Upper lobe of left lung (tissue), 6 donors: ENCODE results near the gene PPP1R1B. TPM values are rescaled to one million over a fixed set of nuclear protein-coding genes. Genes with fewer than 3 reads are reported as not detected.

Experiments
- ATAC-seq, 2 donors: fragments of 200-7000 bp; cut with Tn5 transposase; one replicate each; pipeline ENCODE4 v1.9.1; 2022; ENCODE audit warnings: mild to moderate bottlenecking in 2 of 2, moderate library complexity in 2 of 2; ENCODE audit not compliant: low FRiP score in 2 of 2
- DNase-seq, 2 donors: peaks; one replicate each; pipeline ENCODE4 v3.0.0-alpha.2; 2019 to 2020
- H3K27ac ChIP-seq, 4 donors: fragments of 200-600 bp; sonication (generic); one replicate each; pipeline ENCODE4 v1.5.1; 2016 to 2019
- H3K27me3 ChIP-seq, 4 donors: fragments of 200-600 bp; sonication (generic); one replicate each; pipeline ENCODE4 v1.5.1; 2017 to 2019
- H3K36me3 ChIP-seq, 4 donors: fragments of 200-600 bp; sonication (generic); one replicate each; pipeline ENCODE4 v1.5.1; 2016 to 2019
- H3K4me1 ChIP-seq, 4 donors: fragments of 200-600 bp; sonication (generic); one replicate each; pipeline ENCODE4 v1.5.1; 2018 to 2019
- H3K4me3 ChIP-seq, 4 donors: fragments of 200-600 bp; sonication (generic); one replicate each; pipeline ENCODE4 v1.5.1; 2017 to 2019; ENCODE audit warnings: mild to moderate bottlenecking in 2 of 4, moderate library complexity in 1 of 4
- H3K9me3 ChIP-seq, 4 donors: fragments of 200-600 bp; sonication (generic); one replicate each; pipeline ENCODE4 v1.5.1; 2018 to 2019
- EP300 ChIP-seq, 4 donors: sonication (generic); formaldehyde crosslinking; IDR thresholded peaks; one replicate each; pipeline ENCODE4 v1.5.1; 2017; ENCODE audit warnings: antibody characterized with exemption in 4 of 4, control low read depth in 2 of 4
- POLR2A ChIP-seq, 4 donors: fragments of 450-650 bp; IDR thresholded peaks; one replicate each; pipeline ENCODE4 v1.5.1; 2016 to 2017; ENCODE audit warnings: antibody characterized with exemption in 4 of 4, mild to moderate bottlenecking in 2 of 4
- POLR2AphosphoS5 ChIP-seq, 2 donors: sonication (generic); formaldehyde crosslinking; IDR thresholded peaks; one replicate each; pipeline ENCODE4 v1.5.1; 2017; ENCODE audit warnings: antibody characterized with exemption in 2 of 2
- WGBS, 2 donors: methylation state at CpG; one replicate each; pipeline ENCODE4 v1.1.5; 2017 to 2018; 5-methylcytosine and 5-hydroxymethylcytosine counted together
- total RNA-seq, 6 donors: library from RNA; depleted of rRNA in 4 of 6; stranded (reverse); fragments of >200 nt in 4 of 6; gene quantifications; one replicate each; pipeline versions ENCODE4 v1.1.0 to v1.2.1, GENCODE V29; 2016 to 2021
- TF ChIP-seq, protein P1 (sequence below), 6 experiments: fragments of 450-650 bp in 4 of 6; fragments of 200-600 bp in 2 of 6; sonication (generic) in 2 of 6; IDR thresholded peaks; one replicate each; pipeline ENCODE4 v1.5.1; 2016 to 2019; ENCODE audit warnings: antibody characterized with exemption in 6 of 6
- donor health status: DM: no; HTN: no; CAD: no; lungs with moderate emphysema.
- donor health status: DM: no; HTN: yes; CAD: no; lungs with severe emphysema.

The PPP1R1B gene
- total RNA-seq, 6 donors from 2014 or later: 10.9 to 22.4 (median 13.8) TPM

DNA sequence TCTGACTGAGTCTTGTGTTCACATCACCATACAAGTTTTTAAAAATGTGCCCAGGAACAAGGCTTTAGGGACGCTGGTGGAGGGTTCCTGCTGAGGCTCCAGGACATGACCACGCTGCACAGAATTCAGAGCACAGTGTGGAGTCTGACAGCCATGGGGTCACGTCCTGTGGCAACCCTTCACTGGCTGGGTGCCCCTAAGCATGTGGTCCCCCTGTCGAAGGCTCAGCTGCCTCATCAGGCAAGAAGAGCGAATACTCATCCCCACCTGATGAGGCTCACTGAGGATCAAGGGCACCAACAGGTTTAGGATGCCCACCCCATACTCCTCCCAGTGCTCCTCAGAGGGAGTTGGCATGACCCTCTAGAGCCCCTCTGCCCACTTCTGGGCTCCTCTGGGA lies 47.4 kb downstream of the PPP1R1B start:
- 92 to 93% methylated on average over 5 of the region's 5 CpGs for WGBS, 2 donors
- H3K9me3 ChIP-seq: no peaks in the 10 kb centered on the region
- TF ChIP-seq, protein P1, sequence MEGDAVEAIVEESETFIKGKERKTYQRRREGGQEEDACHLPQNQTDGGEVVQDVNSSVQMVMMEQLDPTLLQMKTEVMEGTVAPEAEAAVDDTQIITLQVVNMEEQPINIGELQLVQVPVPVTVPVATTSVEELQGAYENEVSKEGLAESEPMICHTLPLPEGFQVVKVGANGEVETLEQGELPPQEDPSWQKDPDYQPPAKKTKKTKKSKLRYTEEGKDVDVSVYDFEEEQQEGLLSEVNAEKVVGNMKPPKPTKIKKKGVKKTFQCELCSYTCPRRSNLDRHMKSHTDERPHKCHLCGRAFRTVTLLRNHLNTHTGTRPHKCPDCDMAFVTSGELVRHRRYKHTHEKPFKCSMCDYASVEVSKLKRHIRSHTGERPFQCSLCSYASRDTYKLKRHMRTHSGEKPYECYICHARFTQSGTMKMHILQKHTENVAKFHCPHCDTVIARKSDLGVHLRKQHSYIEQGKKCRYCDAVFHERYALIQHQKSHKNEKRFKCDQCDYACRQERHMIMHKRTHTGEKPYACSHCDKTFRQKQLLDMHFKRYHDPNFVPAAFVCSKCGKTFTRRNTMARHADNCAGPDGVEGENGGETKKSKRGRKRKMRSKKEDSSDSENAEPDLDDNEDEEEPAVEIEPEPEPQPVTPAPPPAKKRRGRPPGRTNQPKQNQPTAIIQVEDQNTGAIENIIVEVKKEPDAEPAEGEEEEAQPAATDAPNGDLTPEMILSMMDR (IDR thresholded peaks at IDR 0.05): no peak
- TF ChIP-seq EP300 (IDR thresholded peaks at IDR 0.05) (no peak), POLR2AphosphoS5 (IDR thresholded peaks at IDR 0.05) (no peak), POLR2A (IDR thresholded peaks at IDR 0.05) (no peak)
- H3K27ac ChIP-seq: peak overlapping the region in 1 of 4 donors; percentile 50
- ATAC-seq: no peak
- no peak overlapping the region for H3K4me3 ChIP-seq
- peaks cover 0 to 2% (median 0%) of the 10 kb centered on the region in 4 donors for H3K36me3 ChIP-seq
- H3K27me3 ChIP-seq: peaks cover 0 to 9% (median 1%) of the 10 kb centered on the region in 4 donors
- DNase-seq: no peak
- peaks cover 27 to 55% (median 42%) of the 10 kb centered on the region in 4 donors for H3K4me1 ChIP-seq

DNA sequence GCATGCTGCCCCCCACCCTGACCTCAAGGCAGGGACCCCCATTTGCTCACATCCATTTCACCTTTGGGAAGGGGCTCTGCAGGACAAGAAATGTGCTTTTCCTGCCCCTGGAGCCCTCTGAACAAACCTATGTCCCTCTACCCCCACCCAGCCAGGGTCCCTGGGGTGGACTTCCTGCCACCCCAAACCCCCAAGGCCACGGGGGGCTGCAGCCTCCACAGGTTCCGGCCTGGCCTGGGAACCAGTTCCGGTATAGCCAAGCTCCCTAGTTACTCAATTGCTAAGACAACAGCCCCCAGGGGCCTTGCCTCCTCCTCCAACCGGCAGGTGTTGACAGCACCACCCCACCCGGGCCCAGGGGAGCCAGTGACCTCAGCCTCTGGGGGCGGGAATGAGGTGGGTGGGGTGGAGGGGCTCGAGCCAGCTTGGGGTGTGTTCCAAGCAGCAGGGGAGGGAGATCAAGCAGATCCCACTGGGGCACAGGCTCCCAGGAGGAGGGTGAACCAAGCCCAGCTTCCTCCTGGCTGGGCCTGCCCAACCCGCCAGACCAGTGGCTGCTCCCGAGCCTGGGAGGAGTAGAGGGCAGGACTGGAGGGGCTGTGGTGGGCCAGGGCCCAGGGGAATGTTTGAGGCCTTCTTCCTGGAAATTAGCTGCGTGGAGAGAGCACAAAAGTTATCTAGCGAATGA lies 48.1 kb downstream of the PPP1R1B start:
- DNase-seq (peak in 1 of 2 donors; percentile 56), ATAC-seq (peak in 1 of 2 donors; percentile 36)
- Histone ChIP-seq H3K9me3 (no peaks in the 10 kb centered on the region), H3K27me3 (peaks cover 0 to 3% (median 0%) of the 10 kb centered on the region in 4 donors), H3K4me1 (peaks cover 30 to 59% (median 43%) of the 10 kb centered on the region in 4 donors), H3K27ac (peak overlapping the region in 3 of 4 donors; percentile 1 to 66 (median 50)), H3K36me3 (peaks cover 0 to 2% (median 0%) of the 10 kb centered on the region in 4 donors), H3K4me3 (no peak overlapping the region)
- no peak for TF ChIP-seq POLR2A (IDR thresholded peaks at IDR 0.05)
- no peak for TF ChIP-seq POLR2AphosphoS5 (IDR thresholded peaks at IDR 0.05)
- TF ChIP-seq, protein P1 (IDR thresholded peaks at IDR 0.05): no peak
- no peak for TF ChIP-seq EP300 (IDR thresholded peaks at IDR 0.05)
- 36 to 59% methylated on average over 6 to 11 of the region's 11 CpGs for WGBS, 2 donors

DNA sequence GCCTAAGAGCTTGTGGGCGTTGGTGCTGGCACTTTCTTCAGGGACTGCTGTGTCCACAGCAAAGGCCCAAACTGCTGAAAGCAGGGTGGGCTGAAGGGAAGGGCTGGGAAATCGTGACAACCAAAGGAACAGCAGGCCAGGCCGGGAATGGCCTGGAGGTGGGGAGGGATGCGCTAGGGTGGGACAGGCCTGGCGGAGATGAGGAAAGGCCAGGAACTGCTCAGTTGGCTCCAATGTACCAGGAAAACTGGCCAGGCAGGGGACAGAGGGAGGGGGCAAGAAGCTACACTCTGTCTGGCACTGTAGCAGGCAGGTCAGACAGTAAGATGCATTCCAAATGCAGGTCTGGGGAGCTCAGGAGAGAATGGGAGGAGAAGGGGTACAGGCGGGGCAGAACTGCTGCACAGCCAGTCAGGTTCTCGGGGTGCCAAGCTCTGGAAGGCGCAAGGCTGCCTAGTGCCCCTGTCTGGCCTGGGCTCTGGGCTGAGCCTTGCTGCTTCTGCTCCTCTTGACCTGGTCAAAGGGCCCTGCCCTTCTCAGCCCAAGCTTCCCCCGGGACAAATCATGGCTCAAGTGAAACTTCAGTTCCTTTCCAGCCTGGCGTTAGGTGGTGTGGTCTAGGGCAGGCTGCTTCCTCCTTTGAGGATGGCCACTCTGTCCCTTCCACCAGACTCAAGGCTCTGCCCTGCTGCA lies 48.8 kb downstream of the PPP1R1B start:
- H3K4me3 ChIP-seq: no peak overlapping the region
- peak overlapping the region in 3 of 4 donors; percentile 1 to 66 (median 50) for H3K27ac ChIP-seq
- ATAC-seq (no peak), DNase-seq (no peak)
- H3K4me1 ChIP-seq: peaks cover 31 to 63% (median 45%) of the 10 kb centered on the region in 4 donors
- H3K36me3 ChIP-seq: peaks cover 0 to 5% (median 0%) of the 10 kb centered on the region in 4 donors
- WGBS, 2 donors: 68 to 69% methylated on average over 8 to 10 of the region's 10 CpGs
- H3K9me3 ChIP-seq: no peaks in the 10 kb centered on the region
- TF ChIP-seq, protein P1 (IDR thresholded peaks at IDR 0.05): no peak
- TF ChIP-seq POLR2A (IDR thresholded peaks at IDR 0.05) (no peak), POLR2AphosphoS5 (IDR thresholded peaks at IDR 0.05) (no peak), EP300 (IDR thresholded peaks at IDR 0.05) (no peak)
- no peaks in the 10 kb centered on the region for H3K27me3 ChIP-seq

DNA sequence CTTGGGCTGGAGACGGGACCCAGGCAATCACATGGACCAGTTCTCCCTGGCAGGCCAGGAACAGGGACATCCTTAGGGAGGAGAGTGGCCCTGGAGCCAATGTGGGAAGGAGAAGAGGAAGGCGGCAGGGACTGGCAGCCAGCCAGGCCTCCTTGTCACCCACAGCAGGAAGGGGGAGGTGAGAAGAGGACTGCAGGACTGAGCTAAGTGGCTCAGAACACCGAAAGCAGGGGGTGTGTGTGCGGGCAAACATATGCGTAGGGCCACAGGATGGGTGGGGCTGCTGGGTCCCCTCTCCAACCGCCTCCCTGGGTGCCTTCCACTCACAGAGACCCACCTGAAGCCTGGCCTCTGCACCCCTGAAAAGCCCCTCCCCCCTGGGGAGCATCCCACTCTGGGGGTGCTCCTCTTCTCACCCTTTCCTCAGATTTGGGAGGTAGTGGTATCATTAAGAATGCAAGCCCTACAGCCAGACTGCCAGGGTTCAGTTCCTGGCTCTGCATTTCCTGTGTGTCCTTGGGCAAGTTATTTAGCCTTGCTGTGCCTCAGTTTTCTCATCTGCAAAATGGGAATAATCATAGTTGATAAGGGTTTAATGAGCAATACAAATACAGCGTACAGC lies 49.6 kb downstream of the PPP1R1B start:
- peaks cover 31 to 63% (median 44%) of the 10 kb centered on the region in 4 donors for H3K4me1 ChIP-seq
- ATAC-seq: peak; percentile 12 to 52

More for the DNA sequence above, 49.6 kb downstream of the PPP1R1B start:
- 28 to 35% methylated on average over 6 to 7 of the region's 7 CpGs for WGBS, 2 donors
- H3K27me3 ChIP-seq: no peaks in the 10 kb centered on the region
- H3K27ac ChIP-seq: peak overlapping the region in 3 of 4 donors; percentile 1 to 66 (median 50)
- H3K9me3 ChIP-seq: no peaks in the 10 kb centered on the region
- peak; percentile 86 to 91 for DNase-seq
- H3K36me3 ChIP-seq: peaks cover 0 to 12% (median 0%) of the 10 kb centered on the region in 4 donors
- peak in 1 of 4 donors; percentile 18 for TF ChIP-seq EP300 (IDR thresholded peaks at IDR 0.05)
- TF ChIP-seq, protein P1 (IDR thresholded peaks at IDR 0.05): no peak
- TF ChIP-seq POLR2AphosphoS5 (IDR thresholded peaks at IDR 0.05): peak in 1 of 2 donors; percentile 45
- TF ChIP-seq POLR2A (IDR thresholded peaks at IDR 0.05): no peak
- H3K4me3 ChIP-seq: no peak overlapping the region
